Activated CD4-positive, alpha-beta T cell treated with anti-CD3 and anti-CD28 coated beads for 36 hours (primary cell): Measurements from ENCODE around the gene TRABD. TPM values are rescaled to one million over a fixed set of nuclear protein-coding genes. Genes with fewer than 3 reads are reported as not detected.

Experiments used
- ATAC-seq: fragments of 200-7000 bp; cut with Tn5 transposase; one replicate; pipeline ENCODE4 v1.10.0; 2021; ENCODE audit warnings: mild to moderate bottlenecking, moderate library complexity
- CTCF ChIA-PET: fragments of 350-600 bp; sonication (Branson Sonifier 250); formaldehyde crosslinking; loops from one replicate; lab custom pipeline; 2021; ENCODE audit warnings: antibody characterized with exemption; lab: Charles Lee
- POLR2A ChIA-PET: fragments of 350-600 bp; sonication (Branson Sonifier 250); formaldehyde crosslinking; loops from one replicate; lab custom pipeline; 2021; ENCODE audit warnings: antibody characterized with exemption, inconsistent platforms; lab: Charles Lee
- DNase-seq: peaks from one replicate; pipeline ENCODE4 v3.0.0-alpha.2; 2020
- H3K27ac Mint-ChIP-seq: one replicate; pipeline ENCODE4 v1.8.0; 2021; ENCODE audit warnings: mixed read lengths
- H3K27me3 Mint-ChIP-seq: one replicate; pipeline ENCODE4 v1.8.0; 2021; ENCODE audit warnings: mixed read lengths
- H3K36me3 Mint-ChIP-seq: one replicate; pipeline ENCODE4 v1.8.0; 2021; ENCODE audit warnings: low read depth, mixed read lengths
- H3K4me1 Mint-ChIP-seq: one replicate; pipeline ENCODE4 v1.8.0; 2021; ENCODE audit warnings: mixed read lengths
- H3K4me3 Mint-ChIP-seq: one replicate; pipeline ENCODE4 v1.8.0; 2021; ENCODE audit warnings: mild to moderate bottlenecking, moderate library complexity, mixed read lengths
- H3K9me3 Mint-ChIP-seq: one replicate; pipeline ENCODE4 v1.8.0; 2021; ENCODE audit warnings: low read depth, mixed read lengths
- intact Hi-C, 2 experiments: fragments of 100-400 bp; cut with DNase I in 1 of 2; cut with micrococcal nuclease in 1 of 2; formaldehyde crosslinking; loops; one replicate each; pipeline versions ENCODE4 v1.14.2 to v1.15.1; 2022 to 2024; cut with DNase I, micrococcal nuclease
- total RNA-seq, 2 experiments: library from RNA; stranded (reverse); gene quantifications; one replicate each; pipeline ENCODE4 v1.2.3, GENCODE V29; 2021

The TRABD gene
- total RNA-seq, 2 experiments from 2014 or later, result 60.7 to 74.5 TPM

GRCh38 chr22:50192436-50193204, 6.9 kb downstream of the TRABD start:
- intact Hi-C loops, result loop anchor here in 1 of 2 experiments (5.0 to 10.0 kb wide), 3 partner anchors 45 to 258 kb away; no protein-coding TSS in a partner anchor
- POLR2A ChIA-PET, result no interaction called here
- Mint-ChIP-seq H3K4me3 (peak overlapping the region; percentile 83), H3K9me3 (no peaks in the 10 kb centered on the region), H3K4me1 (peaks cover 34% of the 10 kb centered on the region), H3K27ac (peak overlapping the region; percentile 94), H3K27me3 (no peaks in the 10 kb centered on the region), H3K36me3 (peaks cover 20% of the 10 kb centered on the region)
- CTCF ChIA-PET, result interaction anchor here (1.4 to 2.1 kb wide), 2 partner anchors 9 to 54 kb away, joined by 4 to 6 read pairs; no protein-coding TSS in a partner anchor
- ATAC-seq, result no peak
- DNase-seq, result peak; percentile 52

DNA sequence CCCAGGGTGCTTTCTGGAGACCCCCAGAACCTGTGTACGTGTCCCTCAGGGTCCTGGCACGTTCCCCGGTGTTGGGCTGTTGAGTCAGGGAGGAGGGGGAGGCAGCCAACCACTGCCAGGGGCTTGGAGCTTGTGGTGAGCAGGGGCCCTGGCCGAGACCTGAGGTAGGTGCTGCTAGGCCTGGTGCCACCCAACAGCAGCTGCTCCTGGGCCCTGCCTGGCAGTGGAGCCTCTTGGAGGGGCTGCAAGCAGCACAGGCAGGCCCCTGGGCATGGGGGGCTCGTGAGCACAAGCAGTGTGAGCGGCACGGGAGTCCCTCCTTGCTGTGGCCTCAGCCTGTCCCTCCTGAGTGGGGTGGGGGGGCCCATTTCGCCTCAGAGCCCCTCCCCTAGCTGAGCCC, 7.9 kb downstream of the TRABD start:
- no peak overlapping the region for H3K4me3 Mint-ChIP-seq
- H3K36me3 Mint-ChIP-seq, result peaks cover 24% of the 10 kb centered on the region
- no peaks in the 10 kb centered on the region for H3K9me3 Mint-ChIP-seq
- DNase-seq (no peak), ATAC-seq (no peak)
- peaks cover 30% of the 10 kb centered on the region for H3K4me1 Mint-ChIP-seq
- CTCF ChIA-PET, result interaction anchor here (0.6 kb wide), 1 partner anchor 30 kb away, joined by 4 read pairs; no protein-coding TSS in a partner anchor
- intact Hi-C loops, result loop anchor here in 1 of 2 experiments (5.0 to 10.0 kb wide), 3 partner anchors 46 to 259 kb away; no protein-coding TSS in a partner anchor
- H3K27me3 Mint-ChIP-seq, result no peaks in the 10 kb centered on the region
- POLR2A ChIA-PET, result no interaction called here
- no peak overlapping the region for H3K27ac Mint-ChIP-seq

DNA sequence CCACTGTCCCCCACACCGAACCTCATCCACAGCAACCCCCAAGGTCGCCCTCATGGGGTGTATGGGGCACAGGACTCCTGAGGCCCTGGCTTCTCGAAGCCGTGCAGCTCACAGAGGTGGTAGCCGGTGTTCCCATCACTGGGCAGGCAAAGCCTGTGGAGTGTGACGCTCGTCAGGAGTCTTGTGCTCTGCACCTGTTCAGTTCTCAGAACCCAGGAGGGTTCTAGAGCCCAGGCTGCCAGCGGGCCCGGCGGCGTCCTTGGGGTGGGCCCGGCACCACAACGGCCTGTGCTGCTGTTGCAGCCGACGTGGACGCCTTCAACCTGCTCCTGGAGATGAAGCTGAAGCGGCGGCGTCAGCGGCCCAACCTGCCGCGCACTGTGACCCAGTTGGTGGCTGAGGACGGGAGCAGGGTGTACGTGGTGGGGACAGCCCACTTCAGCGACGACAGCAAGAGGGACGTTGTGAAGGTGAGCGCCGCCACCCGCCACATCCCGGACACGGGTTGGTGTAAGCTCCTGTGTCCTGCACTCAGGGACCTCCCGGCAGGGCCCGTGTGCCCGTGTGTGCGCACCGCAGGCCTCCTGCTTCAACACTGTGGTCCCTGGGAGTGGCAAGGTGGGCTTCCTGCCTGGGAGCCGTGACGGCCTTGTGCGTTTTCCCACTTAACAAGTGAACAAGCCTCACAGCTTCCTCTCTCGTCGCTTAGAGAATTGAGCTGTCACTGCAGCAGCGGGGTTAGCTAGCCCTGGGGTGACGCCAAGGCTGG, 8.5 kb downstream of the TRABD start:
- H3K27me3 Mint-ChIP-seq, result no peaks in the 10 kb centered on the region
- no peaks in the 10 kb centered on the region for H3K9me3 Mint-ChIP-seq
- H3K36me3 Mint-ChIP-seq, result peaks cover 24% of the 10 kb centered on the region
- ChIA-PET CTCF (interaction anchor here (0.6 to 0.7 kb wide), 2 partner anchors 30 to 51 kb away, joined by 3 to 4 read pairs; no protein-coding TSS in a partner anchor), POLR2A (no interaction called here)
- peaks cover 26% of the 10 kb centered on the region for H3K4me1 Mint-ChIP-seq
- no peak overlapping the region for H3K27ac Mint-ChIP-seq
- H3K4me3 Mint-ChIP-seq, result no peak overlapping the region
- DNase-seq (no peak), ATAC-seq (no peak)
- intact Hi-C loops, result loop anchor here in 1 of 2 experiments (5.0 to 10.0 kb wide), 3 partner anchors 47 to 259 kb away; no protein-coding TSS in a partner anchor

GRCh38 chr22:50196256-50196655, 10.5 kb downstream of the TRABD start:
- no peak overlapping the region for H3K4me3 Mint-ChIP-seq
- H3K9me3 Mint-ChIP-seq, result no peaks in the 10 kb centered on the region
- ATAC-seq, result no peak
- H3K36me3 Mint-ChIP-seq, result peaks cover 27% of the 10 kb centered on the region
- no peak overlapping the region for H3K27ac Mint-ChIP-seq
- DNase-seq, result no peak
- H3K4me1 Mint-ChIP-seq, result peaks cover 22% of the 10 kb centered on the region
- ChIA-PET CTCF (interaction anchor here (0.5 kb wide), 1 partner anchor 367 kb away, joined by 3 read pairs; the partner anchor contains the start of gene SYCE3), POLR2A (interaction anchor here (0.5 to 0.6 kb wide), 3 partner anchors 57 to 233 kb away, joined by 3 read pairs; no protein-coding TSS in a partner anchor)
- intact Hi-C loops, result loop anchor here in 1 of 2 experiments (10.0 kb wide), 1 partner anchor 261 kb away; no protein-coding TSS in a partner anchor
- no peaks in the 10 kb centered on the region for H3K27me3 Mint-ChIP-seq

DNA sequence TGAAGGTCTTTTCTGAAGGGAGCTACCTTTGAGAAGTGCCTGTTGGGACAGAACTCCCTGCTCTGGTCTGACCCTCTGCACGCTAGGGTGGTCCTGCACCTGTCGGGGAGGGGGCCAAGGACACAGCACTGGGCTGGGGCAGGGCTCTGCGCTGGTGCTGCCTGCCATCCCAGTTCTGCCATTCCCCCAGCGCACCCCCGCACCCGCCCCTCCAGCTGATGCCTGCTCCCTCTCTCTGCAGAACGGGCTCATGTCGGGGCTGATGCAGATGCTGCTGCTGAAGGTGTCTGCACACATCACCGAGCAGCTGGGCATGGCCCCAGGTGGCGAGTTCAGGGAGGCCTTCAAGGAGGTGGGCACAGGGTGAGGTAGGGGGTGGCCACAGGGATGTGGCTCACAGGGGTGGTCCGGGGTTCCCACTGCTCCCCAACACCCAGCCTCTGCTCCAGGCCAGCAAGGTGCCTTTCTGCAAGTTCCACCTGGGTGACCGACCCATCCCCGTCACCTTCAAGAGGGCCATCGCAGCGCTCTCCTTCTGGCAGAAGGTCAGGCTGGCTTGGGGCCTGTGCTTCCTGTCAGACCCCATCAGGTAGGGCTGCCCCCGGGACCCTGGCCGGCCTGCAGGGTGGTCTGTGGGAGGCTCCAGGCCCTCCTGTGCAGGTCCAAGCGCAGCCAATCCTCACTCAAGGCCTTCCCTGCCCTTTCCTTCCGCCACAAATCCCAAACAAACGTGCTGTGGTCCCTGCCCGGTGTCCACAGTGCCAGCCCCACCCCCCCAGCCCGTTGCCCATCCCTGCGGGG, 11.5 kb downstream of the TRABD start:
- intact Hi-C loops, result loop anchor here in 1 of 2 experiments (10.0 kb wide), 1 partner anchor 262 kb away; no protein-coding TSS in a partner anchor
- DNase-seq, result no peak
- Mint-ChIP-seq H3K27ac (no peak overlapping the region), H3K27me3 (no peaks in the 10 kb centered on the region), H3K4me1 (peaks cover 15% of the 10 kb centered on the region), H3K4me3 (no peak overlapping the region), H3K36me3 (peaks cover 21% of the 10 kb centered on the region), H3K9me3 (no peaks in the 10 kb centered on the region)
- ChIA-PET POLR2A (no interaction called here), CTCF (no interaction called here)
- ATAC-seq, result no peak

- H3K4me1 Mint-ChIP-seq, result peaks cover 12% of the 10 kb centered on the region
- ATAC-seq (no peak), DNase-seq (no peak)
- H3K27ac Mint-ChIP-seq, result no peak overlapping the region
- ChIA-PET CTCF (no interaction called here), POLR2A (no interaction called here)
- no peak overlapping the region for H3K4me3 Mint-ChIP-seq
- no peaks in the 10 kb centered on the region for H3K9me3 Mint-ChIP-seq
- peaks cover 18% of the 10 kb centered on the region for H3K36me3 Mint-ChIP-seq
- H3K27me3 Mint-ChIP-seq, result no peaks in the 10 kb centered on the region
- intact Hi-C loops, result loop anchor here in 1 of 2 experiments (10.0 kb wide), 1 partner anchor 263 kb away; no protein-coding TSS in a partner anchor
Measured at GRCh38 chr22:50197856-50198623, 12.3 kb downstream of the TRABD start.

DNA sequence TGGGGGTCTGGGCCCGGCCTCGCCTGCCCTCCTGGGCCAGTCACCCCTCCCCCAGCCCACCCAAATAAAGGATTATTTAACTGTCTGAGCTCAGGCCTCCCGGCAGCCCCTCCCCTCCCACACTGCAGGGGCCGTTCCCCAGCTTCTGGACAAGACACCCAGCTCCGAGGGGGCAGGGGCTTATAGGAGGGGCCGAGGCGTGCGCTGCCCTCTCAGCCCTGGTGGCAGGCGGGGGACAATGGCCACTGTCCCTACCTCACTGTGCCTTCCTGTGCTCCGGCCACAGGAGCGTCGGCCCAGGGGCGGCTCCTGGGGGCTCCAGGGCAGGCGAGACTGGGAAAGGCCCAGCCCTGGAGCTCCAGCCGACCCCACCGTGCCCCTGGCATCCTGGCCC, 12.9 kb downstream of the TRABD start:
- no peak overlapping the region for H3K4me3 Mint-ChIP-seq
- H3K4me1 Mint-ChIP-seq, result peaks cover 17% of the 10 kb centered on the region
- H3K27ac Mint-ChIP-seq, result no peak overlapping the region
- ChIA-PET CTCF (no interaction called here), POLR2A (no interaction called here)
- peaks cover 23% of the 10 kb centered on the region for H3K36me3 Mint-ChIP-seq
- DNase-seq (no peak), ATAC-seq (no peak)
- no peaks in the 10 kb centered on the region for H3K27me3 Mint-ChIP-seq
- H3K9me3 Mint-ChIP-seq, result no peaks in the 10 kb centered on the region
- intact Hi-C loops, result loop anchor here in 1 of 2 experiments (10.0 kb wide), 1 partner anchor 264 kb away; no protein-coding TSS in a partner anchor

- ATAC-seq (no peak), DNase-seq (no peak)
- H3K4me1 Mint-ChIP-seq, result peaks cover 20% of the 10 kb centered on the region
- peaks cover 26% of the 10 kb centered on the region for H3K36me3 Mint-ChIP-seq
- H3K27ac Mint-ChIP-seq, result no peak overlapping the region
- H3K9me3 Mint-ChIP-seq, result no peaks in the 10 kb centered on the region
- H3K4me3 Mint-ChIP-seq, result peak overlapping the region; percentile 66
- H3K27me3 Mint-ChIP-seq, result no peaks in the 10 kb centered on the region
- ChIA-PET CTCF (interaction anchor here (0.6 kb wide), 1 partner anchor 432 kb away, joined by 3 read pairs; no protein-coding TSS in a partner anchor), POLR2A (no interaction called here)
- intact Hi-C loops, result loop anchor here in 1 of 2 experiments (10.0 kb wide), 1 partner anchor 264 kb away; no protein-coding TSS in a partner anchor
Measured at GRCh38 chr22:50199251-50199721, 13.6 kb downstream of the TRABD start.

- Mint-ChIP-seq H3K4me3 (peak overlapping the region; percentile 66), H3K36me3 (peaks cover 26% of the 10 kb centered on the region), H3K4me1 (peaks cover 22% of the 10 kb centered on the region), H3K9me3 (no peaks in the 10 kb centered on the region), H3K27me3 (no peaks in the 10 kb centered on the region), H3K27ac (no peak overlapping the region)
- intact Hi-C loops, result loop anchor here (1.0 to 10.0 kb wide), 6 partner anchors 9 to 265 kb away; partner anchors contain the start of gene TRABD (in 1 of the 2)
- ChIA-PET POLR2A (no interaction called here), CTCF (interaction anchor here (0.6 kb wide), 1 partner anchor 431 kb away, joined by 3 read pairs; no protein-coding TSS in a partner anchor)
- ATAC-seq (peak; percentile 1), DNase-seq (no peak)
Measured at GRCh38 chr22:50199829-50200460, 14.2 kb downstream of the TRABD start.
